Activated CD4-positive, alpha-beta T cell treated with anti-CD3 and anti-CD28 coated beads for 36 hours (primary cell): ENCODE measurements around the gene ASB5. TPM values are rescaled to one million over a fixed set of nuclear protein-coding genes. Genes with fewer than 3 reads are reported as not detected.
"Not testable (repeated sequence)": the region's sequence is repeated elsewhere in the genome, so short reads cannot be mapped to it uniquely, and the experiment has no call there.

Source experiments
- ATAC-seq: fragments of 200-7000 bp; cut with Tn5 transposase; one replicate; pipeline ENCODE4 v1.10.0; 2021; ENCODE audit warnings: mild to moderate bottlenecking, moderate library complexity
- CTCF ChIA-PET: fragments of 350-600 bp; sonication (Branson Sonifier 250); formaldehyde crosslinking; loops from one replicate; lab custom pipeline; 2021; ENCODE audit warnings: antibody characterized with exemption; lab: Charles Lee
- POLR2A ChIA-PET: fragments of 350-600 bp; sonication (Branson Sonifier 250); formaldehyde crosslinking; loops from one replicate; lab custom pipeline; 2021; ENCODE audit warnings: antibody characterized with exemption, inconsistent platforms; lab: Charles Lee
- DNase-seq: peaks from one replicate; pipeline ENCODE4 v3.0.0-alpha.2; 2020
- H3K27ac Mint-ChIP-seq: one replicate; pipeline ENCODE4 v1.8.0; 2021; ENCODE audit warnings: mixed read lengths
- H3K27me3 Mint-ChIP-seq: one replicate; pipeline ENCODE4 v1.8.0; 2021; ENCODE audit warnings: mixed read lengths
- H3K36me3 Mint-ChIP-seq: one replicate; pipeline ENCODE4 v1.8.0; 2021; ENCODE audit warnings: low read depth, mixed read lengths
- H3K4me1 Mint-ChIP-seq: one replicate; pipeline ENCODE4 v1.8.0; 2021; ENCODE audit warnings: mixed read lengths
- H3K4me3 Mint-ChIP-seq: one replicate; pipeline ENCODE4 v1.8.0; 2021; ENCODE audit warnings: mild to moderate bottlenecking, moderate library complexity, mixed read lengths
- H3K9me3 Mint-ChIP-seq: one replicate; pipeline ENCODE4 v1.8.0; 2021; ENCODE audit warnings: low read depth, mixed read lengths
- intact Hi-C, 2 experiments: fragments of 100-400 bp; cut with DNase I in 1 of 2; cut with micrococcal nuclease in 1 of 2; formaldehyde crosslinking; loops; one replicate each; pipeline versions ENCODE4 v1.14.2 to v1.15.1; 2022 to 2024; cut with DNase I, micrococcal nuclease
- total RNA-seq, 2 experiments: library from RNA; stranded (reverse); gene quantifications; one replicate each; pipeline ENCODE4 v1.2.3, GENCODE V29; 2021

ASB5 gene
- total RNA-seq, 2 experiments from 2014 or later = not detected

DNA sequence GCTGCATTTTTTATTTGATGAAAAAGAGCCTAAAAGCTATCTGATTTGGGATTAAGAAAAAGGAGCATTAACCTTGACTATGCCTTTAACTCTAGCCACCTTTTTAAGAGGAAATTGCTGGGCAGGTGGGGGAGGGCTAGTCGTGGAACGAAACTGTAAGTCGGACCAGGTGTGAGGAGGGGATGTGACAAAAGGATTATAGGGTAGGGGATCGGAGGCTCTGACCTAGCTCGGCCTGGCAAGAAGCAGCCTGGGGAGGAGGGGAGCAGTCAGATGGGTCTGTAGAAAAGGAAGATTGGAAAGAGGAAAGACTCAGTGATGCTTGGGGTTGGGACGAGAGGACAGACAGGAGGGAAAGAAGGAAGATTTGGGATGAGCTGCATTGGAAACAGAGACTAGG is 29.6 kb upstream of the ASB5 start:
- H3K27me3 Mint-ChIP-seq = peaks cover 5% of the 10 kb centered on the region
- ChIA-PET POLR2A (no interaction called here), CTCF (no interaction called here)
- H3K27ac Mint-ChIP-seq = no peak overlapping the region
- intact Hi-C loops = no loop called here
- no peaks in the 10 kb centered on the region for H3K9me3 Mint-ChIP-seq
- ATAC-seq = no peak
- DNase-seq = no peak
- H3K4me1 Mint-ChIP-seq = no peaks in the 10 kb centered on the region
- no peak overlapping the region for H3K4me3 Mint-ChIP-seq
- no peaks in the 10 kb centered on the region for H3K36me3 Mint-ChIP-seq

DNA sequence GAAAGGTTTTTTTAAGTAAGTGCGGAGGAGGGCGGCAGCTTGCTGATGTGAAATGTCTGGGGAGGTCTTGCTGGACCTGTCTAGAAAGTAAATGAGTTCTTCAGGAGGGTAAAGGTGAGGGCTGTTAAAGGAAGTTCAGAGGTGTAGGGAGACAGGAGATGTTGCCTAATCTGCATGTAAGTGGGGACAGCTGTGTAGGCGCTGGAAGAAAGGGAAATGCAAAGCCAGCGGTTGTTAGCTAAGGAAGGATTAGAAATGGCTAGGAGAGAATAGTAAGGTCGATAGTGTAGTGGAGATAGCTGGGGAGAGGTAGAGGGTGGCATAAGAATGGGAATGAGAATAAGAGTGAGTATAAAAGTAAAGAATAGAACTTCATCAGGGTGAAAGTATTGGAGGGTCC is 26.9 kb upstream of the ASB5 start:
- H3K4me3 Mint-ChIP-seq, intact Hi-C loops, H3K27me3 Mint-ChIP-seq, CTCF ChIA-PET, H3K4me1 Mint-ChIP-seq, H3K9me3 Mint-ChIP-seq, H3K36me3 Mint-ChIP-seq, DNase-seq, POLR2A ChIA-PET, H3K27ac Mint-ChIP-seq, ATAC-seq: not testable (repeated sequence)

DNA sequence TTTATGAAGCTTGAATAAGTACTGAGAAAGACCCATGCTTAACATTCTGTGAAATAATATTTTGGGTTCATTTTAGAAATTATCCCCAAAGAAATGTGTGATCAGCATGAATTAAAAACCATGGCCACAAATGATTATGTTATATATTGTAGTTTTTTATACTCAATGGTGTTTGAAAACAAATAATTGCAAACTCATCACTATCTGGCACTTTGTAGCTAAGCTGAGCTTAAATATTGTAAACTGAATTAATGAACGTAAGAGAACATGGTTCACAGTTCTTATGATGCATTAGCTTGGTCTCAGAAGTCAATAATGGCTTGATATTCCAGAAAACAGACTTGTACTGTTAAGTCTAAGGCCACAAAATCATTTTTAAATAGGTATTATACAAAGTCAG is 24.6 kb upstream of the ASB5 start:
- H3K4me3 Mint-ChIP-seq = no peak overlapping the region
- H3K27me3 Mint-ChIP-seq = no peaks in the 10 kb centered on the region
- no peaks in the 10 kb centered on the region for H3K36me3 Mint-ChIP-seq
- POLR2A ChIA-PET = no interaction called here
- DNase-seq (no peak), ATAC-seq (no peak)
- intact Hi-C loops = no loop called here
- H3K4me1 Mint-ChIP-seq = no peaks in the 10 kb centered on the region
- no peaks in the 10 kb centered on the region for H3K9me3 Mint-ChIP-seq
- CTCF ChIA-PET = no interaction called here
- H3K27ac Mint-ChIP-seq = no peak overlapping the region

DNA sequence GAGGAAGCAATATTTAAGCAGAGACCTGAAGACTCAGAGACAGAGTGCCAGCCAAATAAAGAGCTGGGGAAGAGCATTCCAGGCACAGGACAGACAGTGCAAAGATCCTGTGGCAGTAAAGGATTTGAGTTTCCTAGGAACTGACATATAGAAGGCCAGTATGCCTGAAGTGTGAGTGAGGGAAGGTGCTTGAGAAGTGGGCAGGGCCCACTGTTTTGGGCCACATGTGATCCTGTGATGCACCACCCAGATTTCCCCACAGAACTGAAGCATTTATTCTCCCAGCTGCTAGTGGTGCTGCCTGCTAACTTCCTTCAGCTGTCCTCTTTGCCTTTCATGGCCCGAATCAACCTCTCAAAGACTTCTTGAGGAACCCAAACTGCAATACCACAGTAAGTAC is 23.9 kb upstream of the ASB5 start:
- intact Hi-C loops = no loop called here
- CTCF ChIA-PET = interaction anchor here (0.9 kb wide), 1 partner anchor 349 kb away, joined by 3 read pairs; no protein-coding TSS in a partner anchor
- no peaks in the 10 kb centered on the region for H3K27me3 Mint-ChIP-seq
- ATAC-seq (no peak), DNase-seq (no peak)
- no peaks in the 10 kb centered on the region for H3K36me3 Mint-ChIP-seq
- no peak overlapping the region for H3K4me3 Mint-ChIP-seq
- POLR2A ChIA-PET = no interaction called here
- no peaks in the 10 kb centered on the region for H3K4me1 Mint-ChIP-seq
- H3K9me3 Mint-ChIP-seq = no peaks in the 10 kb centered on the region
- H3K27ac Mint-ChIP-seq = no peak overlapping the region

DNA sequence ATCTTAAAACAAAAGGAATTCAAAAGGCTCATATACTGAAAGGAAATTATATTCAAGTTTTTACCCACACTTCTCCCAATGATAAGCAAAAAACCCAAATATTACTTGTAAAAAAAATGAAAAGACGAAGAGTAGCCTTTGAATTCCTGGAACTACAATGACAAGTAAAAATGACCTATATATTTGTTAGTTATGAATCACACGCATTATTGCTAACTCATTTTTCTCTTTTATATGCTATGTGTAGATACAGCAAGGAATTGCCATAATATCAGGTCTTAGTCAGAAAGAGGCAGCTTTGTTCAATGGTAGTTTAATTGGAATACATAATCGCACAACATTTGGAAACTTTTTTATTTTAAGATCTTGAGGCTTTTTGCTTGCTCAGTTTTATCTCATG is 22.7 kb upstream of the ASB5 start:
- DNase-seq = no peak
- Mint-ChIP-seq H3K27ac (no peak overlapping the region), H3K4me3 (no peak overlapping the region), H3K27me3 (no peaks in the 10 kb centered on the region), H3K9me3 (no peaks in the 10 kb centered on the region), H3K36me3 (no peaks in the 10 kb centered on the region), H3K4me1 (no peaks in the 10 kb centered on the region)
- ChIA-PET POLR2A (no interaction called here), CTCF (interaction anchor here (0.6 kb wide), 1 partner anchor 1881 kb away, joined by 3 read pairs; no protein-coding TSS in a partner anchor)
- no peak for ATAC-seq
- intact Hi-C loops = no loop called here

DNA sequence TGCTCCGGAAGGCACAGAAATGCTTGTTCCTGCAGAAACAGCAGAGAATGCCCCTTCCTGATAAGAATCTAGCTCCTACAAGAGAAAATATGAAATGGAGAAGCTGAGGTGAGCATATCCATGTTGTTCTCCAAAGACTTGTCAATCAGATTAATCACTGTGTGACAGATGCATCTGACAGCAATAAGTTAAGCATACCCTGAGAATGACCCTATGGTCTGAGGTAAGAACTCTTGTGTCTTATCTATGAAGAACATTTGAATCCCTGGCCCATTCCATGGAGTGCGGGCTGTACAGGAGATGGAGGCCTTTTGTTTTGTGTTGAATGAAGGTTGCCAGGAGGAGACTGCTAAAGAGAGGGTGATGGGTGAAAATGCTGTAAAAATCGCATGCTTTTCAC is 21.5 kb upstream of the ASB5 start:
- H3K9me3 Mint-ChIP-seq = no peaks in the 10 kb centered on the region
- POLR2A ChIA-PET = no interaction called here
- H3K36me3 Mint-ChIP-seq = no peaks in the 10 kb centered on the region
- DNase-seq (no peak), ATAC-seq (no peak)
- CTCF ChIA-PET = no interaction called here
- H3K4me1 Mint-ChIP-seq = no peaks in the 10 kb centered on the region
- no peak overlapping the region for H3K27ac Mint-ChIP-seq
- no peaks in the 10 kb centered on the region for H3K27me3 Mint-ChIP-seq
- intact Hi-C loops = no loop called here
- no peak overlapping the region for H3K4me3 Mint-ChIP-seq

DNA sequence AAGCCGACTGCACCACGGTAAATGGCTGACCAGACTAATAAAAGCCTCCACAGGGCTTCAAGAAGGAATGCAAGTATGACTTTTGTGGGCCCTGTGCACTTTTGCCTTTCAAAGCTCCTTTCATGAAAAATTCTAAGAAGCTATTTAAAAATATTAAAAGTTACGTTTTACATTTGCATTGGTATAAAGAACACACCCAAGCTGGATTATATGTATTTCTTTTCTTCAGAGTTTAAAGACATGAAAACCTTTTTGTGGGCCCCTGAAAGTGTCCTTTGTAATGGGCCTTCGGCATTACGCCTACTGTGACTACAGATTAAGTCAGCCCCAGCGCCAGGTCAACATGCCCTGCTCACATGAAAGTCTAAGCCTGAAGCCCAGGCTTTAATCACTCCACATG is 20.5 kb upstream of the ASB5 start:
- ATAC-seq (no peak), DNase-seq (no peak)
- no peaks in the 10 kb centered on the region for H3K4me1 Mint-ChIP-seq
- H3K27me3 Mint-ChIP-seq = no peaks in the 10 kb centered on the region
- H3K36me3 Mint-ChIP-seq = no peaks in the 10 kb centered on the region
- CTCF ChIA-PET = no interaction called here
- no peaks in the 10 kb centered on the region for H3K9me3 Mint-ChIP-seq
- no peak overlapping the region for H3K27ac Mint-ChIP-seq
- intact Hi-C loops = no loop called here
- H3K4me3 Mint-ChIP-seq = no peak overlapping the region
- POLR2A ChIA-PET = no interaction called here

DNA sequence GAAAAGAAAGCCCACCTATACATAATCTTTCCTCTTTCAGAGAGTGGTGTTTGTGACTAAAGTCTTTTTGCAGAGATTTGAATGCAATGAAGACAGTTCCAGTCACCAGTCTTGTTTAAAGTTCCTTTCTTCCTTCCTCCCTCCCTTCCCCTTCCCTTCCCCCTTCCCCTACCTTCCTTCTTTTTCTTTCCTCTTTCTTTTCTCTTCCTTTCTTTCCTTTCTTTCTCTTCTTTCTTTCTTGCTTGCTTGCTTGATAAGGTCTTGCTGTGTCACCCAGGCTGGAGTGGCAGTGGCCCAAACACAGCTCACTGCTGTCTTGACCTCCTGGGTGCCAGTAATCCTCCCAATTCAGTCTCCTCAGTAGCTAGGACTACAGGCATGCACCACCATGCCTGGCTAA is 19.0 kb upstream of the ASB5 start:
- no peak for ATAC-seq
- Mint-ChIP-seq H3K27me3 (no peaks in the 10 kb centered on the region), H3K4me3 (no peak overlapping the region), H3K36me3 (no peaks in the 10 kb centered on the region), H3K27ac (no peak overlapping the region), H3K9me3 (no peaks in the 10 kb centered on the region), H3K4me1 (no peaks in the 10 kb centered on the region)
- ChIA-PET CTCF (interaction anchor here (0.9 kb wide), 1 partner anchor 243 kb away, joined by 3 read pairs; no protein-coding TSS in a partner anchor), POLR2A (no interaction called here)
- DNase-seq = no peak
- intact Hi-C loops = no loop called here

DNA sequence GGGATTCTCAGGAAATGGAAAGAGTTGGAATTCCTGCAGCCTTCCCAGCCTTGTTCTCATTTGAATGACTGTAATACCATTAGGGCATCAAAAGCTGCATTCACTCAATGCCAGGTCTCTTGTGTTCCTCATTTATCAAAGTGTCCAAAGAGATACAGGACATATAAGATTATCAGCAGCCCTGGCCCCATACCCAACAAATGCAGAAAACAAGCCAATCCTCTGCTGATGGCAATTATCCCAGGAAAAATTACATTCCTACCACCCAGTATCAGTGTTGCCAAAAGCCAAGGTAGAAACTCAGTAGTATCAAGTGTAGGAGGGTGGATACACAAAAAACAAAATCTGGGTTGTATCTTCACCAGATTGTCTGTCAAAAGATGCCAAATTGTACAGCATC is 18.5 kb upstream of the ASB5 start:
- ATAC-seq (no peak), DNase-seq (no peak)
- CTCF ChIA-PET = interaction anchor here (0.9 kb wide), 1 partner anchor 242 kb away, joined by 3 read pairs; no protein-coding TSS in a partner anchor
- Mint-ChIP-seq H3K27ac (no peak overlapping the region), H3K27me3 (no peaks in the 10 kb centered on the region), H3K9me3 (no peaks in the 10 kb centered on the region), H3K36me3 (no peaks in the 10 kb centered on the region), H3K4me1 (no peaks in the 10 kb centered on the region), H3K4me3 (no peak overlapping the region)
- POLR2A ChIA-PET = no interaction called here
- intact Hi-C loops = no loop called here

DNA sequence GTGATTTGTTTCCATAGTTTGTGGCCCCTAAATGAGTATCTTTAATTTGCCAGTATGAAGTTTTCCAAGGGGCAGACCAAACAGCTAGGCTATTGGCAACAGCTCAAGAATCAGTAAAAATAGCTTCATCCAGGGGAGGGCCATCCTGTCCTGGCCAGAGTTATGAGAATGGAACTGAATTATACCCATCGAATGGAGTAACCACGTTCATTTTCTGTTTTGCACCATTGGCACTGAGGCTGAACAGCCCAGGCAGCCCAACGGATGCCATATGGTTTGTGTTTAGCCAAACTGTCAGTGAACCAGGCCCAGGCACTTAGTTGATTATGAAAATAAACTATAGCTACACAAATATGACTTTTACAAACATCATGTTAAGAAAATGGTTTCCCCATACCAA is 17.7 kb upstream of the ASB5 start:
- ATAC-seq (no peak), DNase-seq (no peak)
- Mint-ChIP-seq H3K4me3 (no peak overlapping the region), H3K4me1 (no peaks in the 10 kb centered on the region), H3K36me3 (no peaks in the 10 kb centered on the region), H3K9me3 (no peaks in the 10 kb centered on the region), H3K27ac (no peak overlapping the region), H3K27me3 (no peaks in the 10 kb centered on the region)
- intact Hi-C loops = no loop called here
- ChIA-PET POLR2A (no interaction called here), CTCF (interaction anchor here (0.7 kb wide), 1 partner anchor 248 kb away, joined by 5 read pairs; no protein-coding TSS in a partner anchor)

DNA sequence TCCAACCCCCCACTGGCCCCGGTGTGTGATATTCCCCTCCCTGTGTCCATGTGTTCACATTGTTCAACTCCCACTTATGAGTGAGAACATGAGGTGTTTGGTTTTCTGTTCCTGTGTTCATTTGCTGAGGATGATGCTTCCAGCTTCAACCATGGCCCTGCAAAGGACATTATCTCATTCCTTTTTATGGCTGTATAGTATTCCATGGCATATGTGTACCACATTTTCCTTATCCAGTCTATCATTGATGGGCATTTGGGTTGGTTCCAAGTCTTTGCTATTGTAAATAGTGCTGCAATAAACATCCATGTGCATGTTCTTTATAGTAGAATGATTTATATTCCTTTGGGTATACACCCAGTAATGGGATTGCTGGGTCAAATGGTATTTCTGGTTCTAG is 10.5 kb upstream of the ASB5 start:
- H3K27me3 Mint-ChIP-seq = peaks cover 22% of the 10 kb centered on the region
- H3K4me3 Mint-ChIP-seq, H3K4me1 Mint-ChIP-seq, H3K9me3 Mint-ChIP-seq, intact Hi-C loops, DNase-seq, CTCF ChIA-PET, POLR2A ChIA-PET, H3K27ac Mint-ChIP-seq, ATAC-seq, H3K36me3 Mint-ChIP-seq: not testable (repeated sequence)

DNA sequence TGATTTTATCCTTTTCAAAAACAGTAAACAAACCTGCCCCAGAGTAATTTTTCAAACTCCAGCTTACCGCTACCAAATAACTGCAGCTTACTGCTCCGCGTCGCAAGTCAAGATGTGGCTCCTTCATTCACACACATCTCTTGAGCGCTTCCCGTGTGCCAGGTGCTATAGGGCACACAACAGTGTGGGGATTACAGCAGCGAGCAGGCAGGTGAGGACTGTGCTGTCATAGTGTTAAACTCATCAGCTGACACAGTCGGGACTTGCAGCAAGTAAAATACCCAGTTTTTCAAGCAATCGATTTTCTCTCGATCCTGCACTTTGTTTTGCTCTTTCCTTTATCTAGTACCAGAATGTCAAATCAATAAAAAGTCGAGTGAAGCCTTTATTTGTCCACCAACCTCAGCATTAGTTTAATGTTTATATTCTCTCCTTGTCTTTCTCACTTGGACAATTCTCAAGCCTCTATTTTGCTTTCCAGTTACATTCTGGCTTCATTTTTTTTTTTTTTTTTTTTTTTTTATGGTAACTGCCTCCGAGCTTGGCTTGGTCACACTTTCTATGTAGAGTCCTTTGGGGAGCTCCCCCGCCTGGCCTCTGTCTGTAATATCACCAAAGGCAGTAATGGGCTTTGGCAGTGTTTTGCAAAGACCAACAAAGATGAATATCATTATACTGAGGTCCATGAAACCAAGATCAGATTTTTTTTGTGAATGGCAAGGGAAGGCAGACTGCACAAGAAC is 8.3 kb upstream of the ASB5 start:
- CTCF ChIA-PET = interaction anchor here (0.6 to 1.5 kb wide), 3 partner anchors 11 to 154 kb away, joined by 3 to 5 read pairs (median 3); no protein-coding TSS in a partner anchor
- peak; percentile 46 for DNase-seq
- H3K27ac Mint-ChIP-seq = no peak overlapping the region
- peaks cover 24% of the 10 kb centered on the region for H3K27me3 Mint-ChIP-seq
- no peak overlapping the region for H3K4me3 Mint-ChIP-seq
- peak; percentile 55 for ATAC-seq
- no peaks in the 10 kb centered on the region for H3K4me1 Mint-ChIP-seq
- H3K36me3 Mint-ChIP-seq = no peaks in the 10 kb centered on the region
- POLR2A ChIA-PET = interaction anchor here (0.6 kb wide), 1 partner anchor 29 kb away, joined by 6 read pairs; no protein-coding TSS in a partner anchor
- intact Hi-C loops = loop anchor here in 1 of 2 experiments (1.0 kb wide), 1 partner anchor 127 kb away; no protein-coding TSS in a partner anchor
- no peaks in the 10 kb centered on the region for H3K9me3 Mint-ChIP-seq
